Ishikawa (cell line): ENCODE results near the gene RAP1GAP.

Source experiments
- CEBPB ChIP-seq: IDR thresholded peaks from 2 replicates; pipeline ENCODE4 v1.6.1; 2012
- CREB1 ChIP-seq: IDR thresholded peaks from 2 replicates; pipeline ENCODE4 v1.6.1; 2012; ENCODE audit warnings: low read depth
- EGR1 ChIP-seq: IDR thresholded peaks from 2 replicates; pipeline ENCODE4 v1.6.1; 2012
- EP300 ChIP-seq: IDR thresholded peaks from 2 replicates; pipeline ENCODE4 v1.6.1; 2012; ENCODE audit warnings: borderline replicate concordance
- FOXM1 ChIP-seq: IDR thresholded peaks from 2 replicates; pipeline ENCODE4 v1.6.1; 2012; ENCODE audit warnings: low read depth, borderline replicate concordance
- MAX ChIP-seq: IDR thresholded peaks from 2 replicates; pipeline ENCODE4 v1.6.1; 2012
- RAD21 ChIP-seq: IDR thresholded peaks from 2 replicates; pipeline ENCODE4 v1.6.1; 2012; ENCODE audit warnings: low read depth
- REST ChIP-seq: IDR thresholded peaks from 2 replicates; pipeline ENCODE4 v1.6.1; 2012; ENCODE audit warnings: low read depth, mild to moderate bottlenecking
- TAF1 ChIP-seq: IDR thresholded peaks from 2 replicates; pipeline ENCODE4 v1.6.1; 2012; ENCODE audit warnings: low read depth, mild to moderate bottlenecking
- TCF12 ChIP-seq: IDR thresholded peaks from 2 replicates; pipeline ENCODE4 v1.6.1; 2012; ENCODE audit warnings: low read depth
- TEAD4 ChIP-seq: IDR thresholded peaks from 2 replicates; pipeline ENCODE4 v1.6.1; 2012
- USF1 ChIP-seq: IDR thresholded peaks from 2 replicates; pipeline ENCODE4 v1.6.1; 2012
- ZBTB7A ChIP-seq: IDR thresholded peaks from 2 replicates; pipeline ENCODE4 v1.6.1; 2012; ENCODE audit warnings: low read depth

The RAP1GAP gene

GRCh38 chr1:21669258-21670058 is at the start of gene RAP1GAP:
Gene RAP1GAP (minus strand): TSS chr1:21669357. CDS start chr1:21620032, 49,325 bp downstream.
- TF ChIP-seq TAF1 (no peak), USF1 (peak; percentile 87), ZBTB7A (no peak), REST (no peak), TCF12 (no peak), EP300 (no peak)

GRCh38 chr1:21716169-21716568 is 47.0 kb upstream of the RAP1GAP start:
- TF ChIP-seq EP300 (no peak), ZBTB7A (no peak), RAD21 (no peak), CEBPB (no peak), CREB1 (no peak), TEAD4 (no peak), EGR1 (no peak), TAF1 (no peak), REST (no peak)

GRCh38 chr1:21707891-21708290 is 38.7 kb upstream of the RAP1GAP start:
- TF ChIP-seq TEAD4: no peak
- no peak for TF ChIP-seq ZBTB7A
- no peak for TF ChIP-seq REST
- no peak for TF ChIP-seq TAF1
- TF ChIP-seq MAX: no peak
- no peak for TF ChIP-seq CEBPB
- no peak for TF ChIP-seq TCF12
- TF ChIP-seq FOXM1: no peak
- no peak for TF ChIP-seq EGR1
- TF ChIP-seq RAD21: no peak
- no peak for TF ChIP-seq EP300
- no peak for TF ChIP-seq USF1

- TF ChIP-seq TEAD4: no peak
- TF ChIP-seq TCF12: no peak
- TF ChIP-seq MAX: no peak
- TF ChIP-seq FOXM1: no peak
- TF ChIP-seq USF1: no peak
- TF ChIP-seq TAF1: no peak
Measured at GRCh38 chr1:21707086-21707840, 38.1 kb upstream of the RAP1GAP start.
